Measurements from ENCODE around the gene PCDHA9. TPM values are rescaled to one million over a fixed set of nuclear protein-coding genes. Genes with fewer than 3 reads are reported as not detected.
"Not testable (repeated sequence)": the region's sequence is repeated elsewhere in the genome, so short reads cannot be mapped to it uniquely, and the experiment has no call there.

Gene PCDHA9, protein sequence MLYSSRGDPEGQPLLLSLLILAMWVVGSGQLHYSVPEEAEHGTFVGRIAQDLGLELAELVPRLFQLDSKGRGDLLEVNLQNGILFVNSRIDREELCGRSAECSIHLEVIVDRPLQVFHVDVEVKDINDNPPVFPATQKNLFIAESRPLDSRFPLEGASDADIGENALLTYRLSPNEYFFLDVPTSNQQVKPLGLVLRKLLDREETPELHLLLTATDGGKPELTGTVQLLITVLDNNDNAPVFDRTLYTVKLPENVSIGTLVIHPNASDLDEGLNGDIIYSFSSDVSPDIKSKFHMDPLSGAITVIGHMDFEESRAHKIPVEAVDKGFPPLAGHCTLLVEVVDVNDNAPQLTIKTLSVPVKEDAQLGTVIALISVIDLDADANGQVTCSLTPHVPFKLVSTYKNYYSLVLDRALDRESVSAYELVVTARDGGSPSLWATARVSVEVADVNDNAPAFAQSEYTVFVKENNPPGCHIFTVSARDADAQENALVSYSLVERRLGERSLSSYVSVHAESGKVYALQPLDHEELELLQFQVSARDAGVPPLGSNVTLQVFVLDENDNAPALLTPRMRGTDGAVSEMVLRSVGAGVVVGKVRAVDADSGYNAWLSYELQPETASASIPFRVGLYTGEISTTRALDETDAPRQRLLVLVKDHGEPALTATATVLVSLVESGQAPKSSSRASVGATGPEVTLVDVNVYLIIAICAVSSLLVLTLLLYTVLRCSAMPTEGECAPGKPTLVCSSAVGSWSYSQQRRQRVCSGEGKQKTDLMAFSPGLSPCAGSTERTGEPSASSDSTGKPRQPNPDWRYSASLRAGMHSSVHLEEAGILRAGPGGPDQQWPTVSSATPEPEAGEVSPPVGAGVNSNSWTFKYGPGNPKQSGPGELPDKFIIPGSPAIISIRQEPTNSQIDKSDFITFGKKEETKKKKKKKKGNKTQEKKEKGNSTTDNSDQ
- total RNA-seq, result under 1 TPM in 1 of 2 donors, not detected in 1; 0.04 TPM

DNA sequence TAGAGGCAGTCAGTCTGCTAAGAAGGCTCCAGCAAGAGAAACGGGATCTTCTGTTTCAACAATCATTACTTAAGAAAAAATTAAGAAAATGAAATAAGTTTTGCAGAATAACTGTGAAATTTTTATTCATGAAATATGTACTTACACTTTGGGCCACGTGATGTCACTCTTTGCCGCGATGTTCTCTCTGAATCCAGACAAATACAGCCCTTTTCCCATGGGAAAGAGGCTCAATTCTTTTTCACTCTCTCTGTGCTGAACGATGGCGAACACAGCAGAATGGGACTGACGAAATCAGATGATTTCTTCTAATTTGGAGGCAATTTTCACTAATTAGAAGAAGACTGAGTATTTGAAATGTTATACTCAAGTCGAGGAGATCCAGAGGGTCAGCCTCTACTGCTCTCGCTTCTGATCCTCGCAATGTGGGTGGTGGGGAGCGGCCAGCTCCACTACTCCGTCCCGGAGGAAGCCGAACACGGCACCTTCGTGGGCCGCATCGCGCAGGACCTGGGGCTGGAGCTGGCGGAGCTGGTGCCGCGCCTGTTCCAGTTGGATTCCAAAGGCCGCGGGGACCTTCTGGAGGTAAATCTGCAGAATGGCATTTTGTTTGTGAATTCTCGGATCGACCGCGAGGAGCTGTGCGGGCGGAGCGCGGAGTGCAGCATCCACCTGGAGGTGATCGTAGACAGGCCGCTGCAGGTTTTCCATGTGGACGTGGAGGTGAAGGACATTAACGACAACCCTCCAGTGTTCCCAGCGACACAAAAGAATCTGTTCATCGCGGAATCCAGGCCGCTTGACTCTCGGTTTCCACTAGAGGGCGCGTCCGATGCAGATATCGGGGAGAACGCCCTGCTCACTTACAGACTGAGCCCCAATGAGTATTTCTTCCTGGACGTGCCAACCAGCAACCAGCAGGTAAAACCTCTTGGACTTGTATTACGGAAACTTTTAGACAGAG, at the start of gene PCDHA9:
PCDHA9 (plus strand) TSS at position 244 of the 964 bp plus-strand sequence; CDS start at position 358, 114 bp downstream.
- H3K27ac ChIP-seq; H3K27me3 ChIP-seq; H3K36me3 ChIP-seq; DNase-seq (ENCODE audit: low spot score); H3K4me1 ChIP-seq: not testable (repeated sequence)
- H3K4me3 ChIP-seq, result peak within 1 kb of the TSS in 1 of 2 donors; percentile 15
- H3K9me3 ChIP-seq, result peaks cover 0 to 30% of the 10 kb centered on the region in 2 donors

DNA sequence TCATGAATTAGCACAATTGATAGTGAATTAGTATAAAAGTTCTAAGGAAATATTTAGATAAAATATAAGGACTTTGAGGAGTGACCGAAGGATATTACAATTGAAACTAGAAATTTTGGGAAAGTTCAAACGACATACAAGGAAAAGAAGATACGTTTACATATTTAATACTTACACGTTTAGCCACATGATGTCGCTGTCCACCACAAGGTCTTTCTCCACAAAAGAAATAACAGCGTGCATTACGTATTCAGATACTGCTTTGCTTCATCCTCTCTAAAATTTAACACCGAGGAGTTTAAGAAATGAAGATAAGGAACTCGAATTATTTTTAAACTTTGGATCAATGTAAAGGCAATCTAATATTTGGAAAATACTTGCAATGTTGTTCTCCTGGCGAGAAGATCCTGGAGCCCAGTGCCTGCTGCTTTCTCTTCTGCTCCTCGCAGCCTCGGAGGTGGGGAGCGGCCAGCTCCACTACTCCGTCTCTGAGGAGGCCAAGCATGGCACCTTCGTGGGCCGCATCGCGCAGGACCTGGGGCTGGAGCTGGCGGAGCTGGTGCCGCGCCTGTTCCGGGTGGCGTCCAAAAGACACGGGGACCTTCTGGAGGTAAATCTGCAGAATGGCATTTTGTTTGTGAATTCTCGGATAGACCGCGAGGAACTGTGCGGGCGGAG, 47.2 kb upstream of the PCDHA9 start, which contains the start of gene PCDHA3:
PCDHA3 (plus strand) TSS at position 242 of the 678 bp plus-strand sequence.
- TF ChIP-seq, protein P1, sequence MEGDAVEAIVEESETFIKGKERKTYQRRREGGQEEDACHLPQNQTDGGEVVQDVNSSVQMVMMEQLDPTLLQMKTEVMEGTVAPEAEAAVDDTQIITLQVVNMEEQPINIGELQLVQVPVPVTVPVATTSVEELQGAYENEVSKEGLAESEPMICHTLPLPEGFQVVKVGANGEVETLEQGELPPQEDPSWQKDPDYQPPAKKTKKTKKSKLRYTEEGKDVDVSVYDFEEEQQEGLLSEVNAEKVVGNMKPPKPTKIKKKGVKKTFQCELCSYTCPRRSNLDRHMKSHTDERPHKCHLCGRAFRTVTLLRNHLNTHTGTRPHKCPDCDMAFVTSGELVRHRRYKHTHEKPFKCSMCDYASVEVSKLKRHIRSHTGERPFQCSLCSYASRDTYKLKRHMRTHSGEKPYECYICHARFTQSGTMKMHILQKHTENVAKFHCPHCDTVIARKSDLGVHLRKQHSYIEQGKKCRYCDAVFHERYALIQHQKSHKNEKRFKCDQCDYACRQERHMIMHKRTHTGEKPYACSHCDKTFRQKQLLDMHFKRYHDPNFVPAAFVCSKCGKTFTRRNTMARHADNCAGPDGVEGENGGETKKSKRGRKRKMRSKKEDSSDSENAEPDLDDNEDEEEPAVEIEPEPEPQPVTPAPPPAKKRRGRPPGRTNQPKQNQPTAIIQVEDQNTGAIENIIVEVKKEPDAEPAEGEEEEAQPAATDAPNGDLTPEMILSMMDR (IDR thresholded peaks at IDR 0.05), result peak in 1 of 2 donors; percentile 58
- Histone ChIP-seq H3K27me3 (no peaks in the 10 kb centered on the region), H3K4me3 (peak within 1 kb of the TSS; percentile 12 to 41), H3K4me1 (no peaks in the 10 kb centered on the region), H3K9me3 (peaks cover 5 to 59% of the 10 kb centered on the region in 2 donors), H3K27ac (no peak within 1 kb of the TSS), H3K36me3 (no peaks in the 10 kb centered on the region)
- DNase-seq (ENCODE audit: low spot score), result no peak

DNA sequence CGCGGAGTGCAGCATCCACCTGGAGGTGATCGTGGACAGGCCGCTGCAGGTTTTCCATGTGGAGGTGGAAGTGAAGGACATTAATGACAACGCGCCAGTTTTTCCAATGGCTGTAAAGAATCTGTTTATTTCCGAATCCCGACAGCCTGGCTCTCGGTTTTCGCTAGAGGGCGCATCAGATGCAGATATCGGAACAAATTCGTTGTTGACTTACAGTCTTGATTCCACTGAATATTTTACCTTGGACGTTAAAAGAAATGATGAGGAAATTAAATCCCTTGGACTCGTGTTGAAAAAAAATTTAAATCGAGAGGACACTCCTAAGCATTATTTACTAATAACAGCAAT, 46.7 kb upstream of the PCDHA9 start:
- Histone ChIP-seq H3K9me3 (peaks cover 5 to 59% of the 10 kb centered on the region in 2 donors), H3K4me3 (peak overlapping the region; percentile 12 to 41), H3K36me3 (no peaks in the 10 kb centered on the region), H3K4me1 (no peaks in the 10 kb centered on the region), H3K27me3 (no peaks in the 10 kb centered on the region), H3K27ac (no peak overlapping the region)
- TF ChIP-seq, protein P1 (IDR thresholded peaks at IDR 0.05), result peak in 1 of 2 donors; percentile 51
- no peak for DNase-seq (ENCODE audit: low spot score)

DNA sequence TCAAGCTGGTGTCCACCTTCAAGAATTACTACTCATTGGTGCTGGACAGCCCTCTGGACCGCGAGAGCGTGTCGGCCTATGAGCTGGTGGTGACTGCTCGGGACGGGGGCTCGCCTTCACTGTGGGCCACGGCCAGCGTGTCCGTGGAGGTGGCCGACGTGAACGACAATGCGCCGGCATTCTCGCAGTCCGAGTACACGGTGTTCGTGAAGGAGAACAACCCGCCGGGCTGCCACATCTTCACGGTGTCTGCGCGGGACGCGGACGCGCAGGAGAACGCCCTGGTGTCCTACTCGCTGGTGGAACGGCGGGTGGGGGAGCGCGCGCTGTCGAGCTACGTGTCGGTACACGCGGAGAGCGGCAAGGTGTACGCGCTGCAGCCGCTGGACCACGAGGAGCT, 45.8 kb upstream of the PCDHA9 start:
- not testable (repeated sequence) for H3K27me3 ChIP-seq; H3K36me3 ChIP-seq; H3K4me3 ChIP-seq; H3K4me1 ChIP-seq; DNase-seq (ENCODE audit: low spot score); H3K27ac ChIP-seq
- peaks cover 5 to 59% of the 10 kb centered on the region in 2 donors for H3K9me3 ChIP-seq

DNA sequence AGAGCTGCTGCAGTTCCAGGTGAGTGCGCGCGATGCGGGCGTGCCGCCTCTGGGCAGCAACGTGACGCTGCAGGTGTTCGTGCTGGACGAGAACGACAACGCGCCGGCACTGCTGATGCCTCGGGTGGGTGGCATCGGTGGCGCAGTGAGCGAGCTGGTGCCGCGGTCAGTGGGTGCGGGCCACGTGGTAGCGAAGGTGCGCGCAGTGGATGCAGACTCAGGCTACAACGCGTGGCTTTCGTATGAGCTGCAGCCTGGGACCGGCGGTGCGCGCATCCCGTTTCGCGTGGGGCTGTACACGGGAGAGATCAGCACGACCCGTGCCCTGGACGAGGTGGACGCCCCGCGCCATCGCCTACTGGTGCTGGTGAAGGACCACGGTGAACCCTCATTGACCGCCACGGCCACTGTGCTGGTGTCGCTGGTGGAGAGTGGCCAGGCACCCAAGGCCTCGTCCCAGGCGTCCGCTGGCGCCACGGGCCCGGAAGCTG, 45.4 kb upstream of the PCDHA9 start:
- no peaks in the 10 kb centered on the region for H3K4me1 ChIP-seq
- no peak for DNase-seq (ENCODE audit: low spot score)
- H3K27ac ChIP-seq, result no peak overlapping the region
- H3K9me3 ChIP-seq, result peaks cover 5 to 59% of the 10 kb centered on the region in 2 donors
- no peaks in the 10 kb centered on the region for H3K36me3 ChIP-seq
- no peaks in the 10 kb centered on the region for H3K27me3 ChIP-seq
- TF ChIP-seq, protein P1 (IDR thresholded peaks at IDR 0.05), result no peak
- H3K4me3 ChIP-seq, result no peak overlapping the region
